ENCODE data around the gene ACACA. TPM values are rescaled to one million over a fixed set of nuclear protein-coding genes. Genes with fewer than 3 reads are reported as not detected.
A peak's percentile ranks its signal among the peaks of the same experiment; 100 is the strongest.
"Not testable (repeated sequence)": the region's sequence is repeated elsewhere in the genome, so short reads cannot be mapped to it uniquely, and the experiment has no call there.

ACACA gene
- total RNA-seq, 1 donor from 2014 or later: 13.3 TPM

DNA sequence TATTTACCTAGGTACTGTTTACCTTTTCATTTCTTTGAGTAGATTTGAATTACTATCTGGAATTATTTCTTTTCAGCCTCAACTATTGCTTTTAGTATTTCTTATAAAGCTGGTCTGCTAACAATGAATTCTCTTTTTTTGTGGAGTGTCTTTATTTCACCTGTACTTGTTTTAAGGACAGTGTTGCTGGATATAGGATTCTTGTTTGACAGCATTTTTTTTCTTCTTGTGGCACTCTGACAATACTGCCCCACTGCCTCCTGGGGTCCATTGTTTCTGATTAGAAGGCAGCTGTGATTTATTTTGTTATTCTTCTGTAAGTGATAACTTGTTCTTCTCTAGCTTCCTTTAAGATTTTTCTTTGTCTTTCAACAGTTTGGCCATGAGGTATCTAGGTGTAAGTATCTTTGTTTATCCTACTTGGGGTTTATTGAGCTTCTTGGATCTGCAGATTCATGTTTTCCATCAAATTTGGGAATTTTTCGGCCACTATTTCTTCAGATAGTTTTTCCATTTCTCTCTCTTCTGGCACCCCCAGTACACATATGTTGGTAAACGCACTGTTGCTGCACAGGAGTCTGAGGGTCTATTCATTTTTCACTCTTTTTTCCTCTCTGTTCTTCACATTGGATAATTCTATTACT lies 327.4 kb downstream of the ACACA start:
- intact Hi-C loops (cut with DNase I): no loop called here
- ATAC-seq (no peak), DNase-seq (ENCODE audit: missing footprints) (no peak)

DNA sequence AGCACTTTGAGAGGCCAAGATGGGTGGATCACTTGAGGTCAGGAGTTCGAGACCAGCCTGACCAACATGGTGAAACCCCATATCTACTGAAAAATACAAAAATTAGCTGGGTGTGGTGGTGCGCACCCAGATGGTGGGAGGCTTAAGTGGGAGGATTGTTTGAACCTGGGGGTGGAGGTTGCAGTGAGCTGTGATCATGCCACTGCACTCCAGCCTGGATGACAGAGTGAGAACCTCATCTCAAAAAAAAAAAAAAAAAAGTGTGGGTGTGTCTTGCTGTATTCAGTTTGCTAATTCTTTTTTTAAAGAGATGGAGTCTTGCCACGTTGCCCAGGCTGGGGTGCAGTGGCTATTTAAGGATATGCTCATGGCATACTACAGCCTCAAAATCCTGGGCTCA lies 333.2 kb downstream of the ACACA start:
- ATAC-seq; DNase-seq (ENCODE audit: missing footprints); intact Hi-C loops (cut with DNase I): not testable (repeated sequence)

- no peak for ATAC-seq
- intact Hi-C loops (cut with DNase I): no loop called here
- DNase-seq (ENCODE audit: missing footprints): no peak
These were observed 337.5 kb downstream of the ACACA start for GRCh38 chr17:37069087-37069486.

GRCh38 chr17:37068266-37068665 lies 338.4 kb downstream of the ACACA start:
- intact Hi-C loops (cut with DNase I): no loop called here
- no peak for ATAC-seq
- no peak for DNase-seq (ENCODE audit: missing footprints)

DNA sequence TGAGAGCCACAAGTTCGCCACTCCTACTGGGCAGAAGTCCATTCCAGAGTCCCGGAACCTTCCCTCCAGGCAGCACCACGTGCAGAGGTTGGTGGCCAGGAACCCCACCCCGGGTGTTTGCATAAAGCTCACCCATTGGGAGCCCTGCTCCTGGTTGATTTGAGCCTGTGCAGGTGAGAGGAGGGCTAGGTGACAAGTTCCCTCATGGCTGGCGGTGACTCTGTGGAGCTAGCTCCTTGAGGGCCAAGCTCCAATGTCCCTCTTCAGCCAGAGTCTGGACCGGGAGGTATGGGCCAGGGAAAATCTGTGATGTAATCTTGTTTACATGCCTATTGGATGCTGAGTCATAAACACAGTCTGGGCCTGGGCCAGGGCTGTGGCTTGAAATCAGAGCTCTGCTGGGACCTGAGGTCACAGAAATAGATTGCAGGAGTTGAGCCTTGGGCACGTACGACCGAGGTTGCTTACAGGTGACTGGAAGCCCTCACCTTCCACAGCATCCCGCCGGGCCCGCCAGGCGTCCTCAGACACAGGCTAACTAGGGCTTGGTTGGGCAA lies 339.0 kb downstream of the ACACA start:
- DNase-seq (ENCODE audit: missing footprints): peak; percentile 78
- ATAC-seq: peak; percentile 44
- intact Hi-C loops (cut with DNase I): no loop called here

DNA sequence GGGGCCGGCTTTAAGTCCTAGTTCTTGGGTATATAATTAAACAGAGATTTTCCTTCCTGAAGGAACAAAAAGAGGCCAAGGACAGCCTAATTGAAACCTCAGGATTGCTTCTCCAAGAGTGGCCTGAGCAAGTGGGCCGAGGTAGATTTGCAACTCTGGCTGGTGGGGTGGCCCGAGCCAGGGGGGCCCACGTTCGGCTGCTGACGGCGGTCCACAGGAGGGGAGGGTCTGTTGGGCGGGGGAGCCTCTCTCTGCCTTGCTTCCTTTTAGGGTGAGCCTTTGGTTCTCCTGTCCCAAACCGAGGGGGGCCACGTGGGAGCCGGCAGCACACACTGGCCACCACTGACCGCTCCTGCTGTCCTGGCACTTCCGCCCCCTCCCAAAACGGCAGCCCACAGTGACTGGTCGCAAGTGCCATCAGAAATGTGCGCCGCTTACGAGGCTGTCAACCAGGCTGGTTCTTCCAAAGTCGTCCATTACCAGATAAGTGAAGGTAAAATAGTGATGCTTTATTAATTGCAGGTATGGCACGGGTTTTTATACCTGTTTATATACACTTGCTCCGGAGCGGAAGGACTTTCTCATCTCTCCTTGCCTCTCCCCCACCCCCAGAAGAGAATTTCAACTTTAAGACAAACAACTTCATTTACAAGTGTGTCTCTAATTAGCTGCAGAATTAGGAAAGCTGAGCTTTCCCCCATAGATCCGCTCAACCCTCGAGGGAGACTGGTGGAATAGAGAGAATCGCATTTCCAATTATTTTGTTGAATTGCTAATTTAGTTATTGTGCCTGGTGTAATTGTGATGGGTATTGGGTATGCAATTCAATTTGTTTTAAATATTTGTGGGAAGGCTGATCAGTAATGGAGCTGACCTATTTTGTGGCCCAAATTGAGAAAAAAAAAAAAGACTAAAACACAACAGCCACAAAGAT lies 340.0 kb downstream of the ACACA start:
- DNase-seq (ENCODE audit: missing footprints): no peak
- intact Hi-C loops (cut with DNase I): no loop called here
- ATAC-seq: no peak

DNA sequence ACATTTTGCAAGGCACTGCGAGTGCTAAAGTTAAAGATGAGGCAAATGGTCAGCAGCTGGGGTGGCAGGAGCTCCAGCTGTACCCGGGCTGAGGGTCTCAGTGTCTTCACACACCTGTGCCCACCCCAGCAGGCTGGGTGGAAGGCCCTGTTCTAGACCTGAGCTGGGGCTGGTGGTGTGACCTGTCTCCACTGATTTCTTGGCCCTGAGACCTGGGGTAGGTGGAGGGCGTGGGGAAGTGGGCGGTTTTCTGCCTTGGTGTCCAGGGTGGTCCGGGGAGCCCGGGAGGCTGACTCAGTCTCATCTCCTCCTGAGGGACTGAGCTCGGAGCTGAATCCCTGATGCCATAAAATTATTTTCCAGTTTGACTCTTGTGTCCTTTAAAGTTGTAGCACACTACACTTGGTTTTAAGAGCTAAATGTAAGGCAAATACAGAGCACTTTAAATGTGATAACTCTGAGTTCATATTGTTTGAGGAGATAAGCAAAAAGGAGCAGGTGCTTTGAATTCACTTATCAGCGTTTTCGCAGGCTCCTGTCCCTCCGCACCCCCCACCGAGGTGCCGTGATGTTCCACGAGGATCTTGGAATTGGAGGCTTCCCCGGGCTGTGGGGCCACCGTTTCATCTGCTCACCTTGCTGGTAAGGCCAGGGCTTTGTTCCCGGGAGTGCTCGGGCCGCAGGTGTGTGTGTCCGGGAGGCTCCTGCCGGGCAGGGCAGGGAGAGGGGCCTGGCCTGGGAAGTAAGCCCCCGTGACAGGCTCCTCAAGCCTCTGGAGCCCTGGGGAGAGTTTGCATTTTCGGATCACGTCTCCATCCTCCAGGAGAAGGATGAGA lies 340.9 kb downstream of the ACACA start:
- ATAC-seq: no peak
- intact Hi-C loops (cut with DNase I): no loop called here
- no peak for DNase-seq (ENCODE audit: missing footprints)

DNA sequence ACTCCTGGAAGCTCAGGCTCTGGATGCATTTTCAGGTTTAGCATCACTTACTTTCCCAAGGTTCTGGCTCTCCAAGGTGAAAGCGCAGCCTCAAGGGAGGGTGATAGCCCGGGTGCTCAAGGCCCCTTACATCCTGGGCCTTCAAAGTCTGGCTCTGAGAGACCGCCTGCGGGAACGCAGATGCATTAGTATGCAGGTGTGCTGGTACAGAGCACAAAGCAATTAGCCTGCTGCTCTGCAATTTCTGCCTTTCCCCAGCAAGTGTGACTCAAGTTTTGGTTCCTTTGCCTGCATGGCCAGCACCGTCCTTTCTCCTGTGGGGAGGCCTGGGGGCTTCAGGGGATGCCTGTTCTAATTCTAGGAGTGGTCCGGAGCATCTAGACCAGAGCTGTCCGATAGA lies 341.7 kb downstream of the ACACA start:
- no peak for DNase-seq (ENCODE audit: missing footprints)
- intact Hi-C loops (cut with DNase I): no loop called here
- ATAC-seq: no peak

DNA sequence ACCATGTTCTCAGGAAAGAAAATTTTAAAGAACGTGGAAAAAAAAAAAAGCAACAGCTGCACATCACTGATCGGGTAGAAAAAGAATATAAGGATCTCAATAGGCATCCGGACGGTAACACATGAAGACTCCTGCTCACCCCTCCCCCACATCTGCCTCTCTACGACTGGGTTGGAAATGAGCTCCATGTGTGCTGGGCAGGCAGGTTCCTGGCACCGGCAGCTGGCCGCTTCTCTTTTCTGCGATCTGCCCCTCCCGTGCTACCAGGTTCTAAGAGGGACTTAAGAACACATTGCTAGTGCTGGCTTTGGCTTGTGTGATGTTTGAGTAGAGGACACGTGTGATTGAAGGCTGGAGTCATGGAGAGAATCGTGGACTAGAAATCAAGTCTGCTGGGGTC lies 342.4 kb downstream of the ACACA start:
- intact Hi-C loops (cut with DNase I): no loop called here
- DNase-seq (ENCODE audit: missing footprints): no peak
- ATAC-seq: no peak

DNA sequence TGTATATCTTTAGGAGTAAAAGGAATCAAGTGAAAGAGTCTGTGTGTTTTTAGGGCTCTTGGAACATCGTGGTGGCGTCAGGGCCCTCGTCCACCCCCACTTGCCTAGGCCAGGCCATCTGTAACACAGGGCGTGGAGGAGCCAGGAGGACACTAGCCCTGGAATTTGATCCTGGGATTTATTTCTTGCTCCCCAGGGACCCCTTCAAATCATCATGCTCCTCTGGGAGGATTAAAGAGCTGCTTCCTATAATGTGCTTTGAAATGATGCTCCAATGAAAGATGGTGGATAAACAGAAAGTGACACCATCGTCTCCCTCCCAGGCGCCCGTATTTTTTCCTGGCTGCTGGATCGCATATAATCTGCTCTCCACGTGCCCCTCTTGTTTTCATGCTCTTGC lies 344.6 kb downstream of the ACACA start:
- no peak for ATAC-seq
- intact Hi-C loops (cut with DNase I): no loop called here

DNA sequence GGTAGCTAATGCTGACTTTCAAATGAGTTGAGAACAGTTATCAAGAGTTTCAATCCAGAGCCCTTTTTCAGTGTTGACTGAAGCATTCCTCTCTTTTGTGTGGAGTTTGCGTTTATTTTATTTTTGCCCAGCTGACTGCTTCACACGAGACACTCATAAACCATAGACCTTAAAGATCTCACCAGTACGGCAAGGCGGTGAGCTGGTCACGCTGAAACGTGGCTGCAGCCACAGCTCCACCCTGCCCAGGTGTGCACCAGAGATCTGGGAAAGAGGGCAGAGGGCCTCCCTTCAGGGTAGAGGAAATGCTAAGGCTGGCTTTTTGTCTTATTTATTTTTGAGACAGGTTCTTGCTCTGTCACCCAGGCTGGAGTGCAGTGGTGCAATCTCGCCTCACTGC lies 345.7 kb downstream of the ACACA start:
- ATAC-seq (no peak), DNase-seq (ENCODE audit: missing footprints) (no peak)
- intact Hi-C loops (cut with DNase I): no loop called here

More for the DNA sequence above, 344.6 kb downstream of the ACACA start:
- no peak for DNase-seq (ENCODE audit: missing footprints)

GRCh38 chr17:37060094-37060493 lies 346.5 kb downstream of the ACACA start:
- no peak for DNase-seq (ENCODE audit: missing footprints)

DNA sequence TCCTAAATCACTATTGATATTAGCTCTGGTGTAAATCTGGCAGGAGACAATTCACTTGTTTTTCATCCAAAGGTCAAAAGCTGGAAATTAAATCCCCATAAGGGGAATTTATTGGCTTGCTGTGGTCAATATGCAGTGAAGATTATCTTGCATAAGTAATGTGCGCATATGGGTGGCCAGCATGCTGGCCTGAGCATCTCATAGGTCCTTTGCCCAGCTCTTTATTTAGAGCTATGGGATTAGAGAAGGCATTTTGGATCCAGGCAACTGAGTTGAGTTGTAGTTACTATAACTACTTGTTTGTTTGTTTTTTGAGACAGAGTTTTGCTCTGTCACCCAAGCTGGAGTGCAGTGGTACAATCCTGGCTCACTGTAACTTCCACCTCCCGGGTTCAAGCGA lies 347.1 kb downstream of the ACACA start:
- DNase-seq (ENCODE audit: missing footprints) (no peak), ATAC-seq (no peak)
- intact Hi-C loops (cut with DNase I): no loop called here

More at GRCh38 chr17:37060094-37060493, 346.5 kb downstream of the ACACA start:
- intact Hi-C loops (cut with DNase I): no loop called here
- ATAC-seq: no peak

GRCh38 chr17:37056622-37057021 lies 350.0 kb downstream of the ACACA start:
- ATAC-seq: no peak
- intact Hi-C loops (cut with DNase I): no loop called here
- DNase-seq (ENCODE audit: missing footprints): no peak

DNA sequence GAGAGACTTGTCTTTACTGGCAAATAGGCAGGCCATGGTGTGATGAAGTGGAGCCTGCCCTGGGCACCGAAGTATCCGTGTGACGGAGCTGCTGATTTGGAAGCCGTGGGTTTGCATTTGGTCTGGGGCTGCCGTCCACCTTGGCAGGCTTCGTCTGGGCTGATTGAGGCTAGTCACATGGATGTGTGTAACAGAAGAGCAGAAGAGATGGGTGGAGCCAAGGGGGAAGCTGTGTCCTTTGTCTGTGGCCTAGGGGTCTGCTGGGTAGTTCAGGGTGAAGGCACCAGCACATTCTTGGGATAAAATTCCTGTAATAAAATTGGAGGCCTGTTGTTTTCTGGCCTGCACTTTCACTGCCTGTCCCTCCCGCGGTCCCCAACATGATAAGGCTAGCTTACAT lies 351.7 kb downstream of the ACACA start:
- no peak for DNase-seq (ENCODE audit: missing footprints)
- ATAC-seq: no peak
- intact Hi-C loops (cut with DNase I): no loop called here

DNA sequence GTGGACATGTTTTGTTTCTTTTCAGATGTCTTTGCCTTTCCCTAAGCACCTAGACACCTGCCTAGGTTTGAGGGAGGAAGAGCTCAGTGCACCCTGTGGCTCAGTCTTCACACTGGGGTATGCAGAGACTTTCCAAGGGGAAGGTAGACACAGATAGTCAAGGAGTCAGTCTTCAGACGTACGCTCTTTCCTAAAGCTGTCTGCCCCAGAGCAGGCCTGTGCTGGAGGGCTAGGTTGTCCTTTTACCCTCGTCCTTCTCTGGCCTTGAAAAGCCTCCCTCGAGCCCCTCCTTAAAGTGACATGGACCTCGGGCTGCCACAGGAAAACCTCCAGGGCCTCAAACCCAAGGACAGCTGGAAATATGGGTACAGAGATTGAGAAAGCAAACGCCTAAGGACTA lies 354.2 kb downstream of the ACACA start:
- intact Hi-C loops (cut with DNase I): no loop called here
- ATAC-seq (no peak), DNase-seq (ENCODE audit: missing footprints) (no peak)

DNA sequence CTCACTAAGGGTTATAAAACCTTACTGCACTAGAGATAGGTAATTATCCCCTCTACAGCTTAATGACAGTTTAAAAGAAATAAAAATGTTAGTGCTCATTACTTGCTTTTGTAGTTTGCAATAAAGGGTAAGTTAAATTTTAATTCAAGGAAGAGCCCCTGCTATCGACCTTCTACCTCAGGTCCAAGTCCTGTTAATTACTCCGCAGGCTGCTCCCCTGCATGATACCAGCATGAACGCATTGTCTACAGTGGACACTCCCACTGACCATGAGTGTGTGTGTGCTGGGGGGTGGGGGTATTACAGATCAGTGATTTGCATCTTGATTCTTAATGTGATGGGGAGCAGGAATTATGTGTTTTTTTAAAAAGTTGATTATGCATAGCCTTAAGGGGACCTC lies 354.8 kb downstream of the ACACA start:
- intact Hi-C loops (cut with DNase I): no loop called here
- ATAC-seq: no peak
- DNase-seq (ENCODE audit: missing footprints): no peak

- intact Hi-C loops (cut with DNase I): no loop called here
- no peak for ATAC-seq
These were observed 355.3 kb downstream of the ACACA start for GRCh38 chr17:37051381-37051780.

DNA sequence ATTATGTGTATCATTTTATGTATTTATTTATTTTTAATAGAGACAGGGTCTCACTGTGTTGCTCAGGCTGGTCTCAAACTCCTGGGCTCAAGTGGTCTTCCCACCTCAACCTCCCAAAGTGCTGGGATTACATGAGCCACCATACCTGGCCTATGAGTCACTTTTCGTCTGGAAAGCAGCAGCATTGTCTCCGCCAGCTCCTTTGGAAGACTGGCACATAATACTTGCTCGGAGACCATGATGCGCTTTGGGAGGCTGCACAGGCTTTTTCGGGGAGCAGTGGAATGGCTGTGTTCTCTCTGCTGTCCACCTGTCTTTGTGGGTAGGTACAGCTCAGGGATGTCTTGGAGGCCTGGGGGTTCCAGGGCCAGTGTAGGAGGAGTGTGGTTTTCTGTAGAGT lies 355.7 kb downstream of the ACACA start:
- intact Hi-C loops (cut with DNase I): no loop called here
- DNase-seq (ENCODE audit: missing footprints) (no peak), ATAC-seq (no peak)

More at GRCh38 chr17:37051381-37051780, 355.3 kb downstream of the ACACA start:
- no peak for DNase-seq (ENCODE audit: missing footprints)
